DOHH2 (cell line): Measurements from ENCODE around the gene LRRC4C.

Source experiments
- EZH2phosphoT487 ChIP-seq: fragments of 200-600 bp; sonication (generic); IDR thresholded peaks from 2 replicates; pipeline ENCODE4 v1.6.1; 2017; ENCODE audit warnings: borderline replicate concordance, mild to moderate bottlenecking, antibody characterized with exemption, low read length, moderate library complexity, mixed read lengths
- TF ChIP-seq, protein P1 (sequence below): fragments of 200-600 bp; sonication (generic); IDR thresholded peaks from one replicate; pipeline ENCODE4 v1.5.1; 2014; ENCODE audit warnings: antibody characterized with exemption, mild to moderate bottlenecking, low read depth, low read length; ENCODE audit not compliant: poor library complexity, severe bottlenecking

DNA sequence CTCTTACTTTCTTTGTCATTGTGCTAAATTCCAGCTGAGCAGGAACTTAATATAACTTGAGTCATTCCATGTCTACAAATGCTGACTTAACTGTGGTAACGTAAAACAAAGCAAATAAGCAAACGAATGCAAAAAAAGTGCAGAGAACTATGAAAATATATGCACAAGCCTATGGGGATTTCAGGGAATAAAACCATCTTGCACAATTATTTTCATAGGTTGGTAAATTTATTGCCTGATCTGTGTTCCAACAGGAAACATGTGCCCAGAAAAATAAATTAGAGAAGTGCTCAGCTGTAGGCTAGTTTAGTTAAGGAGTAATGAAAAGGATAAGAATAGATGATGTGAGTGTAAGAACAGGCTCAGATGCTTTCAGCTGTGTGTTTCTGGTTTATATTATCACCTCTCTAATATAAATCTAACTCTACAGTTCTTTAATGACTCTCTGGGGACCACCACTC is 1169.3 kb downstream of the LRRC4C start:
- TF ChIP-seq, protein P1, sequence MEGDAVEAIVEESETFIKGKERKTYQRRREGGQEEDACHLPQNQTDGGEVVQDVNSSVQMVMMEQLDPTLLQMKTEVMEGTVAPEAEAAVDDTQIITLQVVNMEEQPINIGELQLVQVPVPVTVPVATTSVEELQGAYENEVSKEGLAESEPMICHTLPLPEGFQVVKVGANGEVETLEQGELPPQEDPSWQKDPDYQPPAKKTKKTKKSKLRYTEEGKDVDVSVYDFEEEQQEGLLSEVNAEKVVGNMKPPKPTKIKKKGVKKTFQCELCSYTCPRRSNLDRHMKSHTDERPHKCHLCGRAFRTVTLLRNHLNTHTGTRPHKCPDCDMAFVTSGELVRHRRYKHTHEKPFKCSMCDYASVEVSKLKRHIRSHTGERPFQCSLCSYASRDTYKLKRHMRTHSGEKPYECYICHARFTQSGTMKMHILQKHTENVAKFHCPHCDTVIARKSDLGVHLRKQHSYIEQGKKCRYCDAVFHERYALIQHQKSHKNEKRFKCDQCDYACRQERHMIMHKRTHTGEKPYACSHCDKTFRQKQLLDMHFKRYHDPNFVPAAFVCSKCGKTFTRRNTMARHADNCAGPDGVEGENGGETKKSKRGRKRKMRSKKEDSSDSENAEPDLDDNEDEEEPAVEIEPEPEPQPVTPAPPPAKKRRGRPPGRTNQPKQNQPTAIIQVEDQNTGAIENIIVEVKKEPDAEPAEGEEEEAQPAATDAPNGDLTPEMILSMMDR, result no peak
- no peak for TF ChIP-seq EZH2phosphoT487
